Measurements from ENCODE around the gene PCTP.

Gene PCTP

GRCh38 chr17:55760643-55761355 lies 9.9 kb downstream of the PCTP start:
- DNase-seq, result no peak

GRCh38 chr17:55762086-55762858 lies 11.4 kb downstream of the PCTP start:
- DNase-seq, result no peak

- no peak for DNase-seq
These were observed 13.0 kb downstream of the PCTP start for GRCh38 chr17:55763856-55764255.

GRCh38 chr17:55764610-55765009 lies 13.8 kb downstream of the PCTP start:
- no peak for DNase-seq

GRCh38 chr17:55765472-55765871 lies 14.6 kb downstream of the PCTP start:
- no peak for DNase-seq

GRCh38 chr17:55768936-55769624 lies 18.2 kb downstream of the PCTP start:
- DNase-seq, result no peak

GRCh38 chr17:55769625-55770000 lies 18.8 kb downstream of the PCTP start:
- no peak for DNase-seq

GRCh38 chr17:55770196-55770870 lies 19.5 kb downstream of the PCTP start:
- no peak for DNase-seq

- no peak for DNase-seq
These were observed 21.2 kb downstream of the PCTP start for GRCh38 chr17:55772086-55772485.

- DNase-seq, result no peak
These were observed 22.8 kb downstream of the PCTP start for GRCh38 chr17:55773671-55774070.

GRCh38 chr17:55774846-55775271 lies 24.0 kb downstream of the PCTP start:
- DNase-seq, result no peak

- no peak for DNase-seq
These were observed 25.4 kb downstream of the PCTP start for GRCh38 chr17:55776271-55776670.

GRCh38 chr17:55777471-55777971 lies 26.7 kb downstream of the PCTP start:
- no peak for DNase-seq

GRCh38 chr17:55778389-55779118 lies 27.7 kb downstream of the PCTP start:
- no peak for DNase-seq

GRCh38 chr17:55783684-55784245 lies 32.9 kb downstream of the PCTP start:
- DNase-seq, result no peak

GRCh38 chr17:55784666-55785065 lies 33.8 kb downstream of the PCTP start:
- no peak for DNase-seq

GRCh38 chr17:55785181-55785580 lies 34.3 kb downstream of the PCTP start:
- DNase-seq, result no peak

- DNase-seq, result no peak
These were observed 42.4 kb downstream of the PCTP start for GRCh38 chr17:55793272-55793671.

- DNase-seq, result no peak
These were observed 44.1 kb downstream of the PCTP start for GRCh38 chr17:55794725-55795482.

- DNase-seq, result no peak
These were observed 56.1 kb downstream of the PCTP start for GRCh38 chr17:55806745-55807495.

Measured in activated CD4-positive, alpha-beta T cell treated with anti-CD3 and anti-CD28 coated beads, Interleukin-2, amount 50 U/mL, for 4 hours (primary cell).